H1 (cell line): Measurements from ENCODE around the gene RNF151. TPM values are rescaled to one million over a fixed set of nuclear protein-coding genes. Genes with fewer than 3 reads are reported as not detected.
"Not testable (repeated sequence)": the region's sequence is repeated elsewhere in the genome, so short reads cannot be mapped to it uniquely, and the experiment has no call there.

ENCODE experiments used
- CTCF ChIA-PET: fragments of 300-600 bp; sonication (Branson Sonifier 250); formaldehyde crosslinking; loops from one replicate; lab custom pipeline; 2021; ENCODE audit not compliant: partially characterized antibody; lab: Charles Lee
- POLR2A ChIA-PET: fragments of 300-600 bp; sonication (Branson Sonifier 250); formaldehyde crosslinking; loops from one replicate; lab custom pipeline; 2021; ENCODE audit warnings: inconsistent platforms; ENCODE audit not compliant: partially characterized antibody; lab: Charles Lee
- DNase-seq, 2 experiments: peaks; one replicate each; pipeline versions ENCODE4 v3.0.0 to v3.0.0-alpha.2; 2010 to 2022; ENCODE audit warnings: low spot score in 2 of 2, low read depth in 1 of 2, mixed read lengths in 1 of 2
- FAIRE-seq: peaks from 2 replicates; lab custom pipeline; 2011; peaks lifted over from hg19 to GRCh38; lab: Jason Lieb, UNC
- H2AFZ ChIP-seq: 2 replicates; pipeline ENCODE4 v1.8.1; 2012; ENCODE audit warnings: low read length, inconsistent platforms
- H2AK5ac ChIP-seq: 2 replicates; pipeline ENCODE4 v1.6.1; 2013; ENCODE audit warnings: low read depth, low read length
- H2BK120ac ChIP-seq: replicated peaks from 2 replicates; pipeline ENCODE3; 2013; ENCODE audit warnings: low read depth, low read length, inconsistent platforms
- H2BK12ac ChIP-seq: 2 replicates; pipeline ENCODE4 v1.6.1; 2013; ENCODE audit warnings: low read depth, low read length
- H2BK15ac ChIP-seq: 2 replicates; pipeline ENCODE4 v1.6.1; 2013; ENCODE audit warnings: low read length
- H2BK20ac ChIP-seq: 2 replicates; pipeline ENCODE4 v1.6.1; 2013; ENCODE audit warnings: low read length
- H2BK5ac ChIP-seq: 2 replicates; pipeline ENCODE4 v1.6.1; 2013; ENCODE audit warnings: low read depth, low read length
- H3K14ac ChIP-seq: 2 replicates; pipeline ENCODE4 v1.6.1; 2013; ENCODE audit warnings: inconsistent platforms; ENCODE audit not compliant: insufficient read length
- H3K18ac ChIP-seq: 2 replicates; pipeline ENCODE4 v1.6.1; 2013; ENCODE audit warnings: low read length; ENCODE audit errors: extremely low read depth
- H3K23ac ChIP-seq: 2 replicates; pipeline ENCODE4 v1.6.1; 2013; ENCODE audit warnings: inconsistent platforms; ENCODE audit not compliant: insufficient read length
- H3K23me2 ChIP-seq: 2 replicates; pipeline ENCODE4 v1.6.1; 2013; ENCODE audit warnings: low read depth, low read length
- H3K27ac ChIP-seq: 2 replicates; pipeline ENCODE4 v1.6.1; 2011; ENCODE audit warnings: low read depth, low read length, inconsistent platforms
- H3K27me3 ChIP-seq, 4 experiments: replicated peaks in 1 of 4; 1 replicate in 1 of 4; 2 replicates in 3 of 4; pipeline versions ENCODE4 v1.6.1 to v1.8.1; 2011 to 2013; ENCODE audit warnings: low read length in 3 of 4, mild to moderate bottlenecking in 3 of 4, inconsistent platforms in 2 of 4, mixed read lengths in 2 of 4, moderate library complexity in 1 of 4; ENCODE audit not compliant: control insufficient read depth in 3 of 4, insufficient read depth in 3 of 4; ENCODE audit errors: extremely low read depth in 1 of 4
- H3K36me3 ChIP-seq, 4 experiments: 2 replicates each; pipeline versions ENCODE4 v1.6.1 to v1.8.1; 2011 to 2013; ENCODE audit warnings: mild to moderate bottlenecking in 4 of 4, low read length in 3 of 4, moderate library complexity in 2 of 4, control low read depth in 1 of 4, inconsistent platforms in 1 of 4; ENCODE audit not compliant: insufficient read depth in 4 of 4, control insufficient read depth in 2 of 4
- H3K4ac ChIP-seq: replicated peaks from 2 replicates; pipeline ENCODE3; 2013; ENCODE audit warnings: low read length, low read depth, mixed read lengths, inconsistent platforms; ENCODE audit not compliant: insufficient read length
- H3K4me1 ChIP-seq, 4 experiments: replicated peaks in 1 of 4; 1 replicate in 1 of 4; 2 replicates in 3 of 4; pipeline versions ENCODE4 v1.6.1 to v1.8.1; 2011 to 2013; ENCODE audit warnings: low read length in 3 of 4, inconsistent platforms in 2 of 4, mixed read lengths in 1 of 4; ENCODE audit not compliant: insufficient read depth in 4 of 4, control insufficient read depth in 3 of 4
- H3K4me2 ChIP-seq, 2 experiments: 2 replicates each; pipeline versions ENCODE4 v1.6.1 to v1.8.1; 2011 to 2013; ENCODE audit warnings: low read depth in 2 of 2, low read length in 2 of 2, control low read depth in 1 of 2, inconsistent platforms in 1 of 2, mild to moderate bottlenecking in 1 of 2; ENCODE audit not compliant: insufficient read depth in 1 of 2
- H3K4me3 ChIP-seq, 4 experiments: fragments of 200-600, 300-600 bp in 1 of 4; sonication (generic), shearing (Covaris generic), sonication (Bioruptor Twin) in 1 of 4; 2 replicates each; pipeline versions ENCODE4 v1.5.1 to v1.8.1; 2011 to 2016; ENCODE audit warnings: low read length in 4 of 4, low read depth in 3 of 4, control low read depth in 2 of 4, inconsistent platforms in 2 of 4, mild to moderate bottlenecking in 2 of 4, mixed read lengths in 1 of 4, moderate library complexity in 1 of 4; ENCODE audit not compliant: insufficient read depth in 2 of 4; ENCODE audit errors: extremely low read depth in 1 of 4
- H3K56ac ChIP-seq: replicated peaks from 2 replicates; pipeline ENCODE3; 2013; ENCODE audit warnings: low read depth, mild to moderate bottlenecking, mixed read lengths, low read length, inconsistent platforms; ENCODE audit not compliant: insufficient read length
- H3K79me1 ChIP-seq: 2 replicates; pipeline ENCODE4 v1.6.1; 2013; ENCODE audit warnings: low read depth, low read length, control low read depth
- H3K79me2 ChIP-seq, 2 experiments: 2 replicates each; pipeline versions ENCODE4 v1.6.1 to v1.8.1; 2012 to 2013; ENCODE audit warnings: low read length in 2 of 2, mild to moderate bottlenecking in 2 of 2, inconsistent platforms in 1 of 2; ENCODE audit not compliant: insufficient read depth in 2 of 2, control insufficient read depth in 1 of 2
- H3K9ac ChIP-seq, 4 experiments: replicated peaks in 1 of 4; 1 replicate in 1 of 4; 2 replicates in 3 of 4; pipeline versions ENCODE4 v1.6.1 to v1.8.1; 2011 to 2013; ENCODE audit warnings: low read depth in 3 of 4, low read length in 3 of 4, control low read depth in 2 of 4, mild to moderate bottlenecking in 2 of 4, moderate library complexity in 2 of 4, inconsistent platforms in 1 of 4; ENCODE audit errors: extremely low read depth in 1 of 4
- H3K9me3 ChIP-seq, 2 experiments: 2 replicates each; pipeline versions ENCODE4 v1.6.1 to v1.8.1; 2012 to 2013; ENCODE audit warnings: mild to moderate bottlenecking in 2 of 2, moderate library complexity in 2 of 2, control low read depth in 1 of 2, inconsistent platforms in 1 of 2, low read depth in 1 of 2, low read length in 1 of 2, mixed read lengths in 1 of 2; ENCODE audit not compliant: insufficient read depth in 2 of 2
- H4K20me1 ChIP-seq, 2 experiments: replicated peaks in 1 of 2; 2 replicates each; pipeline versions ENCODE3 to v1.8.1; 2011 to 2013; ENCODE audit warnings: inconsistent platforms in 2 of 2, low read length in 2 of 2, mild to moderate bottlenecking in 1 of 2; ENCODE audit not compliant: insufficient read depth in 2 of 2, control insufficient read depth in 1 of 2
- H4K5ac ChIP-seq: 2 replicates; pipeline ENCODE4 v1.6.1; 2013; ENCODE audit warnings: low read length, low read depth, mixed read lengths, inconsistent platforms; ENCODE audit not compliant: insufficient read length
- H4K8ac ChIP-seq: 2 replicates; pipeline ENCODE4 v1.8.0; 2013; ENCODE audit warnings: mild to moderate bottlenecking, moderate library complexity, low read length, inconsistent platforms; ENCODE audit not compliant: insufficient read depth; ENCODE audit errors: extremely low read depth
- H4K91ac ChIP-seq: replicated peaks from 2 replicates; pipeline ENCODE3; 2013; ENCODE audit warnings: low read length, mixed read lengths, inconsistent platforms; ENCODE audit not compliant: insufficient read length
- WGBS, 2 experiments: shearing (Covaris generic) in 1 of 2; methylation state at CpG; one replicate each; pipeline versions ENCODE4 v1.1.6 to v1.1.7; 2013 to 2015; ENCODE audit warnings: low lambda C conversion rate in 2 of 2, mixed read lengths in 2 of 2, inconsistent platforms in 1 of 2, low coverage in 1 of 2, missing lambda C conversion rate in 1 of 2; ENCODE audit not compliant: insufficient replicate concordance in 2 of 2, insufficient coverage in 1 of 2, insufficient read length in 1 of 2; ENCODE audit errors: extremely low coverage in 1 of 2, missing lambda C conversion rate in 1 of 2; 5-methylcytosine and 5-hydroxymethylcytosine counted together
- polyA plus RNA-seq, 7 experiments: library from polyadenylated mRNA; depleted of rRNA in 3 of 7; stranded (reverse) in 5 of 7; unstranded in 2 of 7; fragments of >200 nt in 5 of 7; fragments of 200-250 nt in 2 of 7; gene quantifications; 1 replicate in 5 of 7; 2 replicates in 1 of 7; 4 replicates in 1 of 7; pipeline versions ENCODE4 v1.2.1 to v1.2.3, GENCODE V29; 2011 to 2013; ENCODE audit warnings: missing spikeins in 2 of 7, mixed read lengths in 2 of 7
- total RNA-seq: library from RNA; stranded (reverse); fragmentation: NEBNext Ultra II Directional; extraction: Animal tissue kit (Norgen Biotek cat#: 25700); gene quantifications from 2 replicates; pipeline ENCODE4 v1.2.1, GENCODE V29; 2021

Gene RNF151
- total and polyA plus RNA-seq, 2 of the 8 experiments (the other 6 are each of a cell fraction or from before 2014, with no cell fraction given), result not detected

- CTCF ChIA-PET, result interaction anchor here (1.1 to 6.3 kb wide), 5 partner anchors 14 to 669 kb away, joined by 3 to 62 read pairs (median 9); partner anchors contain the start of genes MEIOB and RPL3L
These were observed 26.8 kb upstream of the RNF151 start for GRCh38 chr16:1939833-1940232.

More at GRCh38 chr16:1939833-1940232, 26.8 kb upstream of the RNF151 start:
- not testable (repeated sequence) for H2BK20ac ChIP-seq, H2BK120ac ChIP-seq, H2AK5ac ChIP-seq, H3K23ac ChIP-seq, H3K79me2 ChIP-seq, H3K9me3 ChIP-seq, H3K79me1 ChIP-seq, H2BK15ac ChIP-seq, H3K56ac ChIP-seq, H3K27me3 ChIP-seq, H3K4me1 ChIP-seq, H4K8ac ChIP-seq, H3K4me2 ChIP-seq, H3K14ac ChIP-seq, H3K9ac ChIP-seq, DNase-seq, H3K18ac ChIP-seq, H4K91ac ChIP-seq, H3K27ac ChIP-seq, H4K20me1 ChIP-seq, H3K4ac ChIP-seq, H2BK12ac ChIP-seq, H4K5ac ChIP-seq, FAIRE-seq, H2AFZ ChIP-seq, H2BK5ac ChIP-seq, H3K23me2 ChIP-seq, H3K4me3 ChIP-seq
- peaks cover 4 to 12% (median 8%) of the 10 kb centered on the region in 4 experiments; a peak in 5 of 8 replicates for H3K36me3 ChIP-seq
- POLR2A ChIA-PET, result interaction anchor here (0.6 to 11.7 kb wide), 2 partner anchors 20 to 972 kb away, joined by 3 to 336 read pairs; partner anchors contain the start of genes NDUFB10, RNF151, RPL3L and RPS2
- 95% methylated on average over 8 of the region's 8 CpGs; no CpG with 5 or more reads in 1 of the 2 experiments for WGBS, 2 experiments
